HEK293 (cell line): ENCODE measurements around the gene ASXL2.

Source experiments
- PRDM1 ChIP-seq: fragments of 450-650 bp; formaldehyde crosslinking; IDR thresholded peaks from 2 replicates; pipeline ENCODE4; 2016; ENCODE audit warnings: missing biosample characterization, missing genetic modification characterization
- ZBTB20 ChIP-seq: fragments of 450-650 bp; formaldehyde crosslinking; IDR thresholded peaks from 2 replicates; pipeline ENCODE4 v1.5.1; 2016; ENCODE audit warnings: missing biosample characterization, missing genetic modification characterization
- ZFP37 ChIP-seq: fragments of 450-650 bp; formaldehyde crosslinking; IDR thresholded peaks from 2 replicates; pipeline ENCODE4 v1.5.1; 2016; ENCODE audit warnings: missing biosample characterization, missing genetic modification characterization
- ZNF24 ChIP-seq: fragments of 450-650 bp; formaldehyde crosslinking; IDR thresholded peaks from 2 replicates; pipeline ENCODE4 v1.5.1; 2016; ENCODE audit warnings: missing biosample characterization, missing genetic modification characterization
- ZNF266 ChIP-seq: fragments of 450-650 bp; formaldehyde crosslinking; IDR thresholded peaks from 2 replicates; pipeline ENCODE4 v1.5.1; 2016; ENCODE audit warnings: missing biosample characterization, missing genetic modification characterization, low read depth
- ZNF394 ChIP-seq: fragments of 450-650 bp; formaldehyde crosslinking; IDR thresholded peaks from 2 replicates; pipeline ENCODE4 v1.5.1; 2016; ENCODE audit warnings: missing biosample characterization, missing genetic modification characterization, mild to moderate bottlenecking, moderate library complexity, borderline replicate concordance
- ZNF416 ChIP-seq: fragments of 450-650 bp; formaldehyde crosslinking; IDR thresholded peaks from 2 replicates; pipeline ENCODE4 v1.5.1; 2016; ENCODE audit warnings: missing biosample characterization, missing genetic modification characterization
- ZNF423 ChIP-seq: fragments of 450-650 bp; formaldehyde crosslinking; IDR thresholded peaks from 2 replicates; pipeline ENCODE4 v1.5.1; 2016; ENCODE audit warnings: missing biosample characterization, missing genetic modification characterization
- ZNF792 ChIP-seq: fragments of 450-650 bp; formaldehyde crosslinking; IDR thresholded peaks from 2 replicates; pipeline ENCODE4 v1.5.1; 2016; ENCODE audit warnings: missing biosample characterization, missing genetic modification characterization
- TF ChIP-seq, protein P1 (sequence below): fragments of 450-650 bp; formaldehyde crosslinking; IDR thresholded peaks from 2 replicates; pipeline ENCODE4 v1.5.1; 2016; ENCODE audit warnings: missing biosample characterization, missing genetic modification characterization
- TF ChIP-seq, protein P2 (sequence below): fragments of 450-650 bp; formaldehyde crosslinking; IDR thresholded peaks from 2 replicates; pipeline ENCODE4 v1.5.1; 2016; ENCODE audit warnings: missing biosample characterization, missing genetic modification characterization
- TF ChIP-seq, protein P3 (sequence below): IDR thresholded peaks from 2 replicates; pipeline ENCODE4 v1.6.1; 2011; ENCODE audit warnings: mild to moderate bottlenecking, low read depth, low read length, borderline replicate concordance

DNA sequence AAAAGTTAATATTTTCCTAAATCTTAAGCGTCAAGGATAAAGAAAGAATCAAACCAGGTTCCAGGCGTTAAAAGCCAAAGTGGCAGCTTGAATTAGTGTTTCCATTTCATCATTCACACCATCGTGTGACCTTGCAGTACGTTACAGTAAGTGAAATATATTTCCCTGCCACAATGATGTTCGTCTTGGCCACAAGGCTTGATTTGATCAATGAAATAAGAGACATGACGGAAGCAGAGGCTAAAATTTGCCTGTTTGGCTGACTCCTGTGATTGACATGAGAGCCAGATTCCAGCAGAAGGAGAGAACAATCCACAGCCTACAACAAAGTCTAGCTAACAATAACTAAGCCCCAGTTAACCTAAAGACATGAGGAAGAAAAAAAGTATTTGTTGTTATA is 62.0 kb downstream of the ASXL2 start:
- TF ChIP-seq, protein P1, sequence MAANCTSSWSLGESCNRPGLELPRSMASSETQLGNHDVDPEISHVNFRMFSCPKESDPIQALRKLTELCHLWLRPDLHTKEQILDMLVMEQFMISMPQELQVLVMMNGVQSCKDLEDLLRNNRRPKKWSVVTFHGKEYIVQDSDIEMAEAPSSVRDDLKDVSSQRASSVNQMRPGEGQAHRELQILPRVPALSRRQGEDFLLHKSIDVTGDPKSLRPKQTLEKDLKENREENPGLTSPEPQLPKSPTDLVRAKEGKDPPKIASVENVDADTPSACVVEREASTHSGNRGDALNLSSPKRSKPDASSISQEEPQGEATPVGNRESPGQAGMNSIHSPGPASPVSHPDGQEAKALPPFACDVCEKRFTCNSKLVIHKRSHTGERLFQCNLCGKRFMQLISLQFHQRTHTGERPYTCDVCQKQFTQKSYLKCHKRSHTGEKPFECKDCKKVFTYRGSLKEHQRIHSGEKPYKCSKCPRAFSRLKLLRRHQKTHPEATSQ: no peak
- TF ChIP-seq, protein P2, sequence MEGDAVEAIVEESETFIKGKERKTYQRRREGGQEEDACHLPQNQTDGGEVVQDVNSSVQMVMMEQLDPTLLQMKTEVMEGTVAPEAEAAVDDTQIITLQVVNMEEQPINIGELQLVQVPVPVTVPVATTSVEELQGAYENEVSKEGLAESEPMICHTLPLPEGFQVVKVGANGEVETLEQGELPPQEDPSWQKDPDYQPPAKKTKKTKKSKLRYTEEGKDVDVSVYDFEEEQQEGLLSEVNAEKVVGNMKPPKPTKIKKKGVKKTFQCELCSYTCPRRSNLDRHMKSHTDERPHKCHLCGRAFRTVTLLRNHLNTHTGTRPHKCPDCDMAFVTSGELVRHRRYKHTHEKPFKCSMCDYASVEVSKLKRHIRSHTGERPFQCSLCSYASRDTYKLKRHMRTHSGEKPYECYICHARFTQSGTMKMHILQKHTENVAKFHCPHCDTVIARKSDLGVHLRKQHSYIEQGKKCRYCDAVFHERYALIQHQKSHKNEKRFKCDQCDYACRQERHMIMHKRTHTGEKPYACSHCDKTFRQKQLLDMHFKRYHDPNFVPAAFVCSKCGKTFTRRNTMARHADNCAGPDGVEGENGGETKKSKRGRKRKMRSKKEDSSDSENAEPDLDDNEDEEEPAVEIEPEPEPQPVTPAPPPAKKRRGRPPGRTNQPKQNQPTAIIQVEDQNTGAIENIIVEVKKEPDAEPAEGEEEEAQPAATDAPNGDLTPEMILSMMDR: no peak
- TF ChIP-seq, protein P3, sequence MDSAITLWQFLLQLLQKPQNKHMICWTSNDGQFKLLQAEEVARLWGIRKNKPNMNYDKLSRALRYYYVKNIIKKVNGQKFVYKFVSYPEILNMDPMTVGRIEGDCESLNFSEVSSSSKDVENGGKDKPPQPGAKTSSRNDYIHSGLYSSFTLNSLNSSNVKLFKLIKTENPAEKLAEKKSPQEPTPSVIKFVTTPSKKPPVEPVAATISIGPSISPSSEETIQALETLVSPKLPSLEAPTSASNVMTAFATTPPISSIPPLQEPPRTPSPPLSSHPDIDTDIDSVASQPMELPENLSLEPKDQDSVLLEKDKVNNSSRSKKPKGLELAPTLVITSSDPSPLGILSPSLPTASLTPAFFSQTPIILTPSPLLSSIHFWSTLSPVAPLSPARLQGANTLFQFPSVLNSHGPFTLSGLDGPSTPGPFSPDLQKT: no peak
- TF ChIP-seq ZNF266 (tag by site-specific recombination): no peak
- TF ChIP-seq ZNF416 (tag by site-specific recombination): no peak
- TF ChIP-seq ZNF792 (tag by site-specific recombination): no peak
- TF ChIP-seq ZNF394: no peak
- TF ChIP-seq PRDM1 (tag by site-specific recombination): no peak
- TF ChIP-seq ZFP37 (tag by site-specific recombination): no peak
- no peak for TF ChIP-seq ZNF24 (tag by site-specific recombination)
- TF ChIP-seq ZNF423 (tag by site-specific recombination): no peak
- no peak for TF ChIP-seq ZBTB20 (tag by site-specific recombination)
